Astrocyte (in vitro differentiated cells and primary cell): ENCODE data around the gene THRB. TPM values are rescaled to one million over a fixed set of nuclear protein-coding genes. Genes with fewer than 3 reads are reported as not detected.
"Not testable (repeated sequence)": the region's sequence is repeated elsewhere in the genome, so short reads cannot be mapped to it uniquely, and the experiment has no call there.

Experiments
- DNase-seq: peaks from one replicate; pipeline ENCODE4 v3.0.0-alpha.2; 2010; ENCODE audit warnings: low read depth
- FAIRE-seq: peaks from 2 replicates; lab custom pipeline; 2011; peaks lifted over from hg19 to GRCh38; lab: Jason Lieb, UNC
- H2AFZ ChIP-seq: 2 replicates; pipeline ENCODE4 v1.6.0; 2012; ENCODE audit warnings: low read depth, low read length, inconsistent platforms
- H3K27ac ChIP-seq: 2 replicates; pipeline ENCODE4 v1.5.1; 2011; ENCODE audit warnings: low read depth, low read length, inconsistent platforms
- H3K27me3 ChIP-seq: 2 replicates; pipeline ENCODE4 v1.6.0; 2011; ENCODE audit warnings: low read length, inconsistent platforms; ENCODE audit not compliant: insufficient read depth
- H3K36me3 ChIP-seq: 2 replicates; pipeline ENCODE4 v1.5.1; 2011; ENCODE audit warnings: low read length, inconsistent platforms; ENCODE audit not compliant: insufficient read depth
- H3K4me1 ChIP-seq: 2 replicates; pipeline ENCODE4 v1.5.1; 2011; ENCODE audit warnings: low read length, inconsistent platforms; ENCODE audit not compliant: insufficient read depth
- H3K4me2 ChIP-seq: 2 replicates; pipeline ENCODE4 v1.6.0; 2012; ENCODE audit warnings: low read length, inconsistent platforms
- H3K4me3 ChIP-seq: 2 replicates; pipeline ENCODE4 v1.5.1; 2011; ENCODE audit warnings: low read depth, mild to moderate bottlenecking, low read length, inconsistent platforms; ENCODE audit not compliant: insufficient read depth
- H3K79me2 ChIP-seq: 2 replicates; pipeline ENCODE4 v1.6.0; 2012; ENCODE audit warnings: mild to moderate bottlenecking, low read length, inconsistent platforms; ENCODE audit not compliant: insufficient read depth
- H3K9ac ChIP-seq: 2 replicates; pipeline ENCODE4 v1.6.0; 2012; ENCODE audit warnings: mild to moderate bottlenecking, low read length, inconsistent platforms
- H3K9me3 ChIP-seq: 2 replicates; pipeline ENCODE4 v1.5.1; 2012; ENCODE audit warnings: low read depth, mild to moderate bottlenecking, low read length, inconsistent platforms; ENCODE audit not compliant: insufficient read depth
- H4K20me1 ChIP-seq: 2 replicates; pipeline ENCODE4 v1.6.0; 2012; ENCODE audit warnings: low read length, inconsistent platforms; ENCODE audit not compliant: insufficient read depth
- H3K27ac Mint-ChIP-seq: one replicate; pipeline ENCODE4 v1.8.0; 2021; ENCODE audit warnings: mild to moderate bottlenecking, mixed read lengths; ENCODE audit not compliant: unreplicated experiment
- H3K27me3 Mint-ChIP-seq: one replicate; pipeline ENCODE4 v1.8.0; 2021; ENCODE audit warnings: low read depth, mixed read lengths; ENCODE audit not compliant: unreplicated experiment
- H3K36me3 Mint-ChIP-seq: one replicate; pipeline ENCODE4 v1.8.0; 2021; ENCODE audit warnings: low read depth, mixed read lengths; ENCODE audit not compliant: unreplicated experiment
- H3K4me1 Mint-ChIP-seq: one replicate; pipeline ENCODE4 v1.8.0; 2021; ENCODE audit warnings: low read depth, mixed read lengths; ENCODE audit not compliant: unreplicated experiment
- H3K4me3 Mint-ChIP-seq: one replicate; pipeline ENCODE4 v1.8.0; 2021; ENCODE audit warnings: mild to moderate bottlenecking, moderate library complexity, mixed read lengths; ENCODE audit not compliant: unreplicated experiment
- H3K9me3 Mint-ChIP-seq: one replicate; pipeline ENCODE4 v1.8.0; 2021; ENCODE audit warnings: mild to moderate bottlenecking, mixed read lengths; ENCODE audit not compliant: unreplicated experiment
- CTCF ChIP-seq: IDR thresholded peaks from 2 replicates; pipeline ENCODE4 v1.5.1; 2011; ENCODE audit warnings: low read depth, mild to moderate bottlenecking, inconsistent platforms, low read length, moderate library complexity; ENCODE audit not compliant: insufficient read depth
- EZH2 ChIP-seq: IDR thresholded peaks from 2 replicates; pipeline ENCODE4 v1.6.1; 2012; ENCODE audit warnings: mild to moderate bottlenecking, low read length, inconsistent platforms; ENCODE audit not compliant: insufficient read depth
- total RNA-seq: library from RNA; stranded (reverse); gene quantifications from 2 replicates; pipeline ENCODE4 v1.2.1, GENCODE V29; 2021

THRB gene
- total RNA-seq, 1 donor from 2014 or later = 8.5 TPM

GRCh38 chr3:24432989-24433388 is 61.7 kb downstream of the THRB start:
- no peaks in the 10 kb centered on the region for H3K9me3 Mint-ChIP-seq
- H4K20me1 ChIP-seq = no peaks in the 10 kb centered on the region
- H3K4me2 ChIP-seq = no peak overlapping the region
- no peaks in the 10 kb centered on the region for H3K36me3 ChIP-seq
- H3K9me3 ChIP-seq = no peaks in the 10 kb centered on the region
- no peak for DNase-seq
- H3K27me3 Mint-ChIP-seq = no peaks in the 10 kb centered on the region
- no peak overlapping the region for H3K27ac ChIP-seq
- no peak overlapping the region for H3K4me3 ChIP-seq
- H3K27ac Mint-ChIP-seq = no peak overlapping the region
- no peak overlapping the region for H3K4me3 Mint-ChIP-seq
- H3K36me3 Mint-ChIP-seq = no peaks in the 10 kb centered on the region
- FAIRE-seq = no peak
- H3K79me2 ChIP-seq = no peaks in the 10 kb centered on the region
- TF ChIP-seq CTCF = no peak
- TF ChIP-seq EZH2 = no peak
- peaks cover 10% of the 10 kb centered on the region for H3K4me1 Mint-ChIP-seq
- no peak overlapping the region for H3K9ac ChIP-seq
- H3K4me1 ChIP-seq = no peaks in the 10 kb centered on the region
- no peaks in the 10 kb centered on the region for H3K27me3 ChIP-seq
- H2AFZ ChIP-seq = no peak overlapping the region

- Histone ChIP-seq H3K9ac (no peak overlapping the region), H3K27ac (no peak overlapping the region), H2AFZ (no peak overlapping the region), H3K9me3 (no peaks in the 10 kb centered on the region), H3K79me2 (no peaks in the 10 kb centered on the region), H3K4me1 (no peaks in the 10 kb centered on the region), H3K27me3 (no peaks in the 10 kb centered on the region), H4K20me1 (no peaks in the 10 kb centered on the region), H3K4me3 (no peak overlapping the region), H3K4me2 (no peak overlapping the region), H3K36me3 (no peaks in the 10 kb centered on the region)
- Mint-ChIP-seq H3K4me1 (no peaks in the 10 kb centered on the region), H3K27ac (no peak overlapping the region), H3K27me3 (no peaks in the 10 kb centered on the region), H3K4me3 (no peak overlapping the region), H3K36me3 (no peaks in the 10 kb centered on the region), H3K9me3 (no peaks in the 10 kb centered on the region)
- DNase-seq = no peak
- TF ChIP-seq EZH2 = no peak
- no peak for TF ChIP-seq CTCF
- FAIRE-seq = no peak
Observed at GRCh38 chr3:24428481-24428880, 66.2 kb downstream of the THRB start.

- no peak overlapping the region for H3K4me3 ChIP-seq
- H3K36me3 ChIP-seq = no peaks in the 10 kb centered on the region
- H3K9ac ChIP-seq = no peak overlapping the region
- no peak overlapping the region for H3K4me2 ChIP-seq
- Mint-ChIP-seq H3K4me3 (no peak overlapping the region), H3K4me1 (no peaks in the 10 kb centered on the region), H3K27ac (no peak overlapping the region), H3K36me3 (no peaks in the 10 kb centered on the region), H3K9me3 (no peaks in the 10 kb centered on the region), H3K27me3 (no peaks in the 10 kb centered on the region)
- no peak overlapping the region for H2AFZ ChIP-seq
- no peaks in the 10 kb centered on the region for H3K9me3 ChIP-seq
- no peaks in the 10 kb centered on the region for H4K20me1 ChIP-seq
- FAIRE-seq (no peak), DNase-seq (no peak)
- no peak for TF ChIP-seq CTCF
- no peak for TF ChIP-seq EZH2
- H3K4me1 ChIP-seq = no peaks in the 10 kb centered on the region
- no peaks in the 10 kb centered on the region for H3K27me3 ChIP-seq
- H3K79me2 ChIP-seq = no peaks in the 10 kb centered on the region
- H3K27ac ChIP-seq = no peak overlapping the region
Observed at GRCh38 chr3:24426896-24427295, 67.8 kb downstream of the THRB start.

GRCh38 chr3:24420829-24421228 is 73.8 kb downstream of the THRB start:
- not testable (repeated sequence) for H3K4me3 ChIP-seq, H3K27ac Mint-ChIP-seq, H2AFZ ChIP-seq, H3K79me2 ChIP-seq, H3K27me3 ChIP-seq, H3K9ac ChIP-seq, H3K4me2 ChIP-seq, H3K36me3 ChIP-seq, H4K20me1 ChIP-seq, DNase-seq, FAIRE-seq, H3K27me3 Mint-ChIP-seq, H3K4me1 ChIP-seq, H3K27ac ChIP-seq, H3K4me1 Mint-ChIP-seq, H3K9me3 ChIP-seq, H3K36me3 Mint-ChIP-seq, H3K9me3 Mint-ChIP-seq, H3K4me3 Mint-ChIP-seq
